GM23338 (cell line): ENCODE results near the gene ANXA3. TPM values are rescaled to one million over a fixed set of nuclear protein-coding genes. Genes with fewer than 3 reads are reported as not detected.

Experiments
- ATAC-seq: fragments of 200-7000 bp; cut with Tn5 transposase; 3 replicates; pipeline ENCODE4 v1.9.1; 2020
- DNase-seq: peaks from one replicate; pipeline ENCODE4 v3.0.0-alpha.2; 2015; ENCODE audit warnings: low spot score
- H2AFZ ChIP-seq: fragments of 200-600 bp; sonication (generic); 2 replicates; pipeline ENCODE4 v1.8.0; 2016; ENCODE audit warnings: antibody characterized with exemption, mild to moderate bottlenecking, moderate library complexity
- H3F3A ChIP-seq: fragments of 200-600 bp; sonication (generic); replicated peaks from 2 replicates; pipeline ENCODE4 v1.8.0; 2017; ENCODE audit warnings: antibody characterized with exemption, mixed run types, low read depth
- H3K27ac ChIP-seq: fragments of 200-600 bp; sonication (generic); 2 replicates; pipeline ENCODE4 v1.6.1; 2016; ENCODE audit warnings: low read depth
- H3K27me3 ChIP-seq: fragments of 200-600 bp; sonication (generic); 2 replicates; pipeline ENCODE4 v1.8.0; 2016; ENCODE audit warnings: mild to moderate bottlenecking, mixed run types, moderate library complexity; ENCODE audit not compliant: insufficient read depth
- H3K36me3 ChIP-seq: fragments of 200-600 bp; sonication (generic); 2 replicates; pipeline ENCODE4 v1.8.0; 2016; ENCODE audit warnings: mild to moderate bottlenecking; ENCODE audit not compliant: insufficient read depth
- H3K4me1 ChIP-seq: fragments of 200-600 bp; sonication (generic); 2 replicates; pipeline ENCODE4 v1.8.0; 2016; ENCODE audit warnings: mild to moderate bottlenecking, moderate library complexity; ENCODE audit not compliant: insufficient read depth
- H3K4me2 ChIP-seq: fragments of 200-600 bp; sonication (generic); 2 replicates; pipeline ENCODE4 v1.7.1; 2017; ENCODE audit warnings: mixed run types
- H3K4me3 ChIP-seq: fragments of 200-600 bp; sonication (generic); 2 replicates; pipeline ENCODE4 v1.6.1; 2016; ENCODE audit warnings: mixed run types
- H3K79me2 ChIP-seq: fragments of 200-600 bp; sonication (generic); replicated peaks from 2 replicates; pipeline ENCODE4 v1.8.0; 2017; ENCODE audit warnings: mild to moderate bottlenecking; ENCODE audit not compliant: insufficient read depth
- H3K9me2 ChIP-seq: fragments of 200-600 bp; sonication (generic); 2 replicates; pipeline ENCODE4 v1.8.0; 2017; ENCODE audit not compliant: insufficient read depth
- H4K20me1 ChIP-seq: fragments of 200-600 bp; sonication (generic); replicated peaks from 2 replicates; pipeline ENCODE4 v1.8.0; 2017; ENCODE audit warnings: mild to moderate bottlenecking; ENCODE audit not compliant: insufficient read depth
- H3K27ac Mint-ChIP-seq: 2 replicates; pipeline ENCODE4 v1.8.0; 2020; ENCODE audit warnings: inconsistent platforms, mild to moderate bottlenecking, moderate library complexity, mixed read lengths
- H3K27me3 Mint-ChIP-seq: 3 replicates; pipeline ENCODE4 v1.8.0; 2022; ENCODE audit warnings: low read depth, mild to moderate bottlenecking, moderate library complexity, mixed read lengths, inconsistent platforms; ENCODE audit not compliant: insufficient read depth, poor library complexity
- H3K36me3 Mint-ChIP-seq: 3 replicates; pipeline ENCODE4 v1.8.0; 2021; ENCODE audit warnings: low read depth, mild to moderate bottlenecking, inconsistent platforms, moderate library complexity, mixed read lengths
- H3K4me1 Mint-ChIP-seq: 3 replicates; pipeline ENCODE4 v1.8.0; 2020; ENCODE audit warnings: mild to moderate bottlenecking, inconsistent platforms, mixed read lengths
- H3K4me3 Mint-ChIP-seq: 3 replicates; pipeline ENCODE4 v1.8.0; 2021; ENCODE audit warnings: moderate library complexity, mild to moderate bottlenecking, inconsistent platforms, mixed read lengths
- H3K9me3 Mint-ChIP-seq: 3 replicates; pipeline ENCODE4 v1.8.0; 2020; ENCODE audit warnings: moderate library complexity, mild to moderate bottlenecking, inconsistent platforms, mixed read lengths
- ETS1 ChIP-seq: IDR thresholded peaks from 2 replicates; pipeline ENCODE4 v1.6.1; 2016; ENCODE audit warnings: antibody characterized with exemption
- EZH2phosphoT487 ChIP-seq: fragments of 200-600 bp; sonication (generic); IDR thresholded peaks from one replicate; pipeline ENCODE4 v1.8.1; 2018; ENCODE audit warnings: antibody characterized with exemption; ENCODE audit not compliant: unreplicated experiment
- POLR2AphosphoS5 ChIP-seq: IDR thresholded peaks from 2 replicates; pipeline ENCODE4 v1.6.1; 2016; ENCODE audit warnings: antibody characterized with exemption, low read depth
- REST ChIP-seq: IDR thresholded peaks from one replicate; pipeline ENCODE4 v1.6.1; 2018; ENCODE audit warnings: antibody characterized with exemption; ENCODE audit not compliant: unreplicated experiment
- STAT1 ChIP-seq: IDR thresholded peaks from one replicate; pipeline ENCODE4 v1.6.1; 2016; ENCODE audit warnings: antibody characterized with exemption; ENCODE audit not compliant: unreplicated experiment
- ZNF114 ChIP-seq: fragments of 250-450 bp; sonication (Bioruptor Pico); IDR thresholded peaks from 2 replicates; pipeline ENCODE4 v1.5.0; 2020; ENCODE audit warnings: mild to moderate bottlenecking, moderate library complexity
- ZNF331 ChIP-seq: fragments of 250-450 bp; sonication (Bioruptor Pico); IDR thresholded peaks from 2 replicates; pipeline ENCODE4 v1.5.0; 2020; ENCODE audit warnings: low read depth, mild to moderate bottlenecking, moderate library complexity
- polyA plus RNA-seq: library from polyadenylated mRNA; unstranded; fragments of >200 nt; fragmentation: Nextera tagmentation; extraction: Ambion mirVana; gene quantifications from 2 replicates; pipeline ENCODE4 v1.2.1, GENCODE V29; 2016
- small RNA-seq: library from RNA; depleted of rRNA; stranded (forward); fragments of <200 nt; gene quantifications from one replicate; pipeline ENCODE3, GENCODE V24; 2014; ENCODE audit warnings: low replicate concordance
- total RNA-seq: library from RNA; depleted of rRNA; stranded (reverse); fragments of >200 nt; shearing (Covaris generic); gene quantifications from 2 replicates; pipeline ENCODE4 v1.2.3, GENCODE V29; 2014; rRNA removed

ANXA3 gene
- total and polyA plus RNA-seq, 2 experiments from 2014 or later, result 20.3 to 31.5 TPM

- Histone ChIP-seq H4K20me1 (no peaks in the 10 kb centered on the region), H3K4me3 (no peak overlapping the region), H3K27me3 (no peaks in the 10 kb centered on the region), H3K9me2 (no peaks in the 10 kb centered on the region), H3K4me2 (no peak overlapping the region), H2AFZ (no peak overlapping the region), H3K4me1 (peaks cover 14% of the 10 kb centered on the region), H3K36me3 (no peaks in the 10 kb centered on the region), H3K27ac (no peak overlapping the region), H3F3A (no peaks in the 10 kb centered on the region), H3K79me2 (no peaks in the 10 kb centered on the region)
- TF ChIP-seq STAT1, result no peak
- no peak for TF ChIP-seq ZNF114 (CRISPR knock-in tag)
- no peak for TF ChIP-seq ZNF331 (CRISPR knock-in tag)
- no peak for TF ChIP-seq ETS1
- Mint-ChIP-seq H3K9me3 (no peaks in the 10 kb centered on the region), H3K36me3 (no peaks in the 10 kb centered on the region), H3K4me1 (peaks cover 22% of the 10 kb centered on the region), H3K27ac (no peak overlapping the region), H3K27me3 (no peaks in the 10 kb centered on the region), H3K4me3 (no peak overlapping the region)
- ATAC-seq, result no peak
- no peak for DNase-seq
Observed at GRCh38 chr4:78659264-78659663, 107.7 kb downstream of the ANXA3 start.

- Histone ChIP-seq H3K36me3 (no peaks in the 10 kb centered on the region), H3K79me2 (no peaks in the 10 kb centered on the region), H4K20me1 (no peaks in the 10 kb centered on the region), H3F3A (no peaks in the 10 kb centered on the region), H3K4me2 (no peak overlapping the region), H3K27me3 (no peaks in the 10 kb centered on the region), H3K27ac (no peak overlapping the region), H3K4me3 (no peak overlapping the region), H3K9me2 (no peaks in the 10 kb centered on the region), H2AFZ (no peak overlapping the region), H3K4me1 (peaks cover 18% of the 10 kb centered on the region)
- H3K4me1 Mint-ChIP-seq, result peaks cover 26% of the 10 kb centered on the region
- no peaks in the 10 kb centered on the region for H3K27me3 Mint-ChIP-seq
- ATAC-seq (no peak), DNase-seq (no peak)
- no peaks in the 10 kb centered on the region for H3K36me3 Mint-ChIP-seq
- H3K27ac Mint-ChIP-seq, result no peak overlapping the region
- TF ChIP-seq STAT1 (no peak), ETS1 (no peak), POLR2AphosphoS5 (no peak), EZH2phosphoT487 (no peak), ZNF114 (CRISPR knock-in tag) (no peak), REST (no peak)
- no peak overlapping the region for H3K4me3 Mint-ChIP-seq
- no peaks in the 10 kb centered on the region for H3K9me3 Mint-ChIP-seq
Observed at GRCh38 chr4:78659665-78660064, 108.1 kb downstream of the ANXA3 start.

Small RNAs within 50 kb of the gene (small RNA-seq; reads per million reads assigned to genes)
- gene HIGD1AP13, result not detected
- not detected for gene RF00019

Other genes starting within 250 kb of the ANXA3 start
- 32.5 and 36.9 TPM in 2 replicates for gene BMP2K, start 224.6 kb downstream of the ANXA3 start, total RNA-seq
- gene BMP2K, start 224.6 kb downstream of the ANXA3 start, polyA plus RNA-seq, result 7.1 and 8.2 TPM in 2 replicates